MCF 10A (cell line): ENCODE results near the gene SLC6A9. TPM values are rescaled to one million over a fixed set of nuclear protein-coding genes. Genes with fewer than 3 reads are reported as not detected.

Experiments
- BruUV-seq: library from RNA; stranded (reverse); fragments of 400-500 nt; replicated peaks from 2 replicates; lab custom pipeline; 2021; lab: Mats Ljungman, UMichigan
- CTCF ChIA-PET: fragments of 300-600 bp; sonication (Branson Sonifier 250); formaldehyde crosslinking; extraction: SDS; loops from one replicate; lab custom pipeline; 2021; ENCODE audit warnings: antibody characterized with exemption, inconsistent platforms; lab: Yijun Ruan, JAX
- POLR2A ChIA-PET: fragments of 300-600, 350-650 bp; sonication (Branson Sonifier 250); formaldehyde crosslinking; extraction: SDS; loops from one replicate; lab custom pipeline; 2020; ENCODE audit warnings: antibody characterized with exemption, inconsistent platforms; lab: Yijun Ruan, JAX
- DNase-seq: peaks from one replicate; pipeline ENCODE4 v3.0.0-alpha.2; 2018; ENCODE audit not compliant: unreplicated experiment
- H3K27ac Mint-ChIP-seq: one replicate; pipeline ENCODE4 v1.8.0; 2022; ENCODE audit warnings: mild to moderate bottlenecking, low read depth, mixed read lengths; ENCODE audit not compliant: unreplicated experiment
- H3K27me3 Mint-ChIP-seq: one replicate; pipeline ENCODE4 v1.8.0; 2022; ENCODE audit warnings: mixed read lengths; ENCODE audit not compliant: insufficient read depth, unreplicated experiment
- H3K36me3 Mint-ChIP-seq: one replicate; pipeline ENCODE4 v1.8.0; 2022; ENCODE audit warnings: mild to moderate bottlenecking, moderate library complexity, mixed read lengths; ENCODE audit not compliant: insufficient read depth, unreplicated experiment
- H3K4me1 Mint-ChIP-seq: one replicate; pipeline ENCODE4 v1.8.0; 2022; ENCODE audit warnings: mixed read lengths; ENCODE audit not compliant: insufficient read depth, unreplicated experiment
- H3K4me3 Mint-ChIP-seq: one replicate; pipeline ENCODE4 v1.8.0; 2022; ENCODE audit warnings: mild to moderate bottlenecking, moderate library complexity, mixed read lengths; ENCODE audit not compliant: unreplicated experiment
- H3K9me3 Mint-ChIP-seq: one replicate; pipeline ENCODE4 v1.8.0; 2022; ENCODE audit warnings: mixed read lengths; ENCODE audit not compliant: unreplicated experiment
- intact Hi-C: fragments of 100-400 bp; cut with micrococcal nuclease; formaldehyde crosslinking; loops from 2 replicates; pipeline ENCODE4 v1.14.1; 2022
- total RNA-seq: library from RNA; stranded (reverse); gene quantifications from 2 replicates; pipeline ENCODE4 v1.2.3, GENCODE V29; 2022
- TF ChIP-seq, protein P1 (sequence below): fragments of 200-600 bp; IDR thresholded peaks from one replicate; pipeline ENCODE4 v1.8.0; 2022; ENCODE audit warnings: antibody characterized with exemption, mild to moderate bottlenecking; ENCODE audit not compliant: unreplicated experiment

SLC6A9 gene
- total RNA-seq, 1 experiment from 2014 or later, result 64.9 TPM

DNA sequence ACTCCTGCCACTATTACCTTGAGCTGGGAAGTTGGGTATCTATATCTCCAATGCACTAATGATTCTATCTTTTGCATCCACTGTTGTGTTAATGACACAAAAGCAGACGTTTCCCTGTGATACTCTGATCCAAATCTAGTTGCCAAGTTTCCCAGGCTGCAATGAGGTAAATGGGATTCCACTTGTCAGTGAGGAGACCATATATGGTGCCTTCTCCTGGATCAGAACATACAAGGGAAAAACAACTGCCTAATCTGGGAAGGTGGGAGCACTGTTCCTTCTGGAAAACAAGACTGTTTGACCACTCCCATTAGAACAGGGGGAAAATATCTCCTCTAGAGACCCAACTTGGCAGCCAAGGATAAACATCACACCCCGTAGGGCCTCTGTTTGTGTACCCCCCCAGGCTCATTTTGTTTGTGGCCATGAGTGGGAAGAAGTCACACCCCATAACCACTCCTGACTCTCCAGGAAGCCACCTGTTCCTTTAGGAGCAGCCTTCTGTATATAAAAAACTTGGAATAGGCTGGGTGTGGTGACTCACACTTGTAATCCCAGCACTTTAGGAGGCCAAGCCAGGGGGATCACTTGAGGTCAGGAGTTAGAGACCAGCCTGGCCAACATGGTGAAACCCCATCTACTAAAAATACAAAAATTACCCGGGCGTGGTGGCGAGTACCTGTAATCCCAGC is 28.5 kb upstream of the SLC6A9 start:
- Mint-ChIP-seq H3K36me3 (no peaks in the 10 kb centered on the region), H3K4me3 (no peak overlapping the region), H3K9me3 (no peaks in the 10 kb centered on the region), H3K27me3 (no peaks in the 10 kb centered on the region), H3K27ac (no peak overlapping the region), H3K4me1 (peaks cover 20% of the 10 kb centered on the region)
- TF ChIP-seq, protein P1, sequence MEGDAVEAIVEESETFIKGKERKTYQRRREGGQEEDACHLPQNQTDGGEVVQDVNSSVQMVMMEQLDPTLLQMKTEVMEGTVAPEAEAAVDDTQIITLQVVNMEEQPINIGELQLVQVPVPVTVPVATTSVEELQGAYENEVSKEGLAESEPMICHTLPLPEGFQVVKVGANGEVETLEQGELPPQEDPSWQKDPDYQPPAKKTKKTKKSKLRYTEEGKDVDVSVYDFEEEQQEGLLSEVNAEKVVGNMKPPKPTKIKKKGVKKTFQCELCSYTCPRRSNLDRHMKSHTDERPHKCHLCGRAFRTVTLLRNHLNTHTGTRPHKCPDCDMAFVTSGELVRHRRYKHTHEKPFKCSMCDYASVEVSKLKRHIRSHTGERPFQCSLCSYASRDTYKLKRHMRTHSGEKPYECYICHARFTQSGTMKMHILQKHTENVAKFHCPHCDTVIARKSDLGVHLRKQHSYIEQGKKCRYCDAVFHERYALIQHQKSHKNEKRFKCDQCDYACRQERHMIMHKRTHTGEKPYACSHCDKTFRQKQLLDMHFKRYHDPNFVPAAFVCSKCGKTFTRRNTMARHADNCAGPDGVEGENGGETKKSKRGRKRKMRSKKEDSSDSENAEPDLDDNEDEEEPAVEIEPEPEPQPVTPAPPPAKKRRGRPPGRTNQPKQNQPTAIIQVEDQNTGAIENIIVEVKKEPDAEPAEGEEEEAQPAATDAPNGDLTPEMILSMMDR, result no peak
- intact Hi-C loops, result no loop called here
- ChIA-PET CTCF (no interaction called here), POLR2A (no interaction called here)
- peak; percentile 65 for DNase-seq
- no TSS peak for BruUV-seq

DNA sequence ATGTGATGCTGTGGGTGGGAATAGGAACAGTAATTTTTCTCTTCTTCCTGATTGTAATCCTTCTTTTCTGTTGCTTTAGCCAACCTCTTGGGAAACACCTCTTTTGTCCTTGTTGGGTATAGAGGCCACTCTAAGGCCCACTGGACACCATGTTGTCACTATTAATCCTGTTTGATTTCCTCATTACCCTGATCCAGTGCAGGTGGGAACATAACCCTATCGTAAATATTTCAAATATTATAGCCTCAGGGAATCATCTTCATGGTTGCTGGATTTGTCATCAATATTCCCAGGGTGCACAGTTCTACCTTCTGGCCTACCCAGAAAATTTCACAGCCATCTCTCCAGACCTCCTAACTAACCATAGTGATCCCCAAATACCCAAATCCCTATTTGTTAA is 27.9 kb upstream of the SLC6A9 start:
- DNase-seq, result no peak
- Mint-ChIP-seq H3K9me3 (no peaks in the 10 kb centered on the region), H3K4me1 (peaks cover 20% of the 10 kb centered on the region), H3K27ac (no peak overlapping the region), H3K36me3 (no peaks in the 10 kb centered on the region), H3K4me3 (no peak overlapping the region), H3K27me3 (no peaks in the 10 kb centered on the region)
- no TSS peak for BruUV-seq
- intact Hi-C loops, result no loop called here
- POLR2A ChIA-PET, result no interaction called here
- CTCF ChIA-PET, result no interaction called here
- TF ChIP-seq, protein P1, result no peak

GRCh38 chr1:44057293-44057692 is 26.0 kb upstream of the SLC6A9 start:
- no TSS peak for BruUV-seq
- Mint-ChIP-seq H3K36me3 (no peaks in the 10 kb centered on the region), H3K27ac (no peak overlapping the region), H3K27me3 (no peaks in the 10 kb centered on the region), H3K4me1 (peaks cover 20% of the 10 kb centered on the region), H3K4me3 (no peak overlapping the region), H3K9me3 (no peaks in the 10 kb centered on the region)
- intact Hi-C loops, result no loop called here
- TF ChIP-seq, protein P1, result no peak
- CTCF ChIA-PET, result interaction anchor here (0.6 to 0.9 kb wide), 3 partner anchors 10 to 418 kb away, joined by 3 to 5 read pairs (median 3); no protein-coding TSS in a partner anchor
- no peak for DNase-seq
- POLR2A ChIA-PET, result interaction anchor here (1.1 to 1.2 kb wide), 3 partner anchors 9 to 13 kb away, joined by 3 to 5 read pairs (median 3); no protein-coding TSS in a partner anchor

GRCh38 chr1:44053394-44053793 is 22.1 kb upstream of the SLC6A9 start:
- no peaks in the 10 kb centered on the region for H3K27me3 Mint-ChIP-seq
- POLR2A ChIA-PET, result interaction anchor here (0.7 to 1.0 kb wide), 2 partner anchors 79 to 193 kb away, joined by 3 read pairs; partner anchors contain the start of gene ATP6V0B
- no peak for DNase-seq
- intact Hi-C loops, result no loop called here
- no peak overlapping the region for H3K27ac Mint-ChIP-seq
- CTCF ChIA-PET, result no interaction called here
- no peaks in the 10 kb centered on the region for H3K36me3 Mint-ChIP-seq
- TF ChIP-seq, protein P1, result no peak
- no peak overlapping the region for H3K4me3 Mint-ChIP-seq
- no peaks in the 10 kb centered on the region for H3K9me3 Mint-ChIP-seq
- peaks cover 20% of the 10 kb centered on the region for H3K4me1 Mint-ChIP-seq
- BruUV-seq, result no TSS peak
